Liver (tissue), 9 donors: ENCODE data around the gene PDLIM7. TPM values are rescaled to one million over a fixed set of nuclear protein-coding genes. Genes with fewer than 3 reads are reported as not detected.

Source experiments
- DNase-seq: peaks from one replicate; pipeline ENCODE4 v3.0.0-alpha.2; 2017; ENCODE audit warnings: low spot score
- H3K27ac ChIP-seq, 2 donors: one replicate each; pipeline ENCODE4 v1.7.0; 2013; ENCODE audit warnings: inconsistent platforms in 2 of 2, low read length in 2 of 2, control low read depth in 1 of 2, low read depth in 1 of 2, mild to moderate bottlenecking in 1 of 2
- H3K27me3 ChIP-seq, 4 donors: one replicate each; pipeline versions ENCODE4 v1.6.1 to v1.7.0; 2013; ENCODE audit warnings: low read length in 3 of 4, inconsistent platforms in 1 of 4, mild to moderate bottlenecking in 1 of 4, moderate library complexity in 1 of 4; ENCODE audit not compliant: control insufficient read depth in 4 of 4, insufficient read depth in 4 of 4
- H3K36me3 ChIP-seq, 4 donors: one replicate each; pipeline versions ENCODE4 v1.6.1 to v1.7.0; 2013; ENCODE audit warnings: low read length in 3 of 4, mild to moderate bottlenecking in 3 of 4, low read depth in 1 of 4, moderate library complexity in 1 of 4; ENCODE audit not compliant: control insufficient read depth in 4 of 4, insufficient read depth in 3 of 4
- H3K4me1 ChIP-seq, 4 donors: one replicate each; pipeline versions ENCODE4 v1.6.1 to v1.7.0; 2013; ENCODE audit warnings: low read length in 3 of 4, mild to moderate bottlenecking in 3 of 4, moderate library complexity in 1 of 4; ENCODE audit not compliant: control insufficient read depth in 4 of 4, insufficient read depth in 4 of 4
- H3K4me3 ChIP-seq, 3 donors: one replicate each; pipeline versions ENCODE4 v1.6.1 to v1.7.0; 2013; ENCODE audit warnings: low read length in 3 of 3, control low read depth in 1 of 3, low read depth in 1 of 3, mild to moderate bottlenecking in 1 of 3
- H3K9ac ChIP-seq, 2 donors: one replicate each; pipeline ENCODE4 v1.7.0; 2013; ENCODE audit warnings: low read length in 2 of 2, mild to moderate bottlenecking in 2 of 2, moderate library complexity in 2 of 2, control low read depth in 1 of 2, low read depth in 1 of 2
- H3K9me3 ChIP-seq, 4 donors: one replicate each; pipeline versions ENCODE4 v1.6.1 to v1.7.0; 2013; ENCODE audit warnings: low read length in 3 of 4; ENCODE audit not compliant: control insufficient read depth in 4 of 4
- EGR1 ChIP-seq, 2 donors: IDR thresholded peaks; 2 replicates each; pipeline ENCODE4 v1.6.1; 2016 to 2018; ENCODE audit warnings: antibody characterized with exemption in 2 of 2, low read depth in 2 of 2
- FOXA2 ChIP-seq: IDR thresholded peaks from 2 replicates; pipeline ENCODE4 v1.6.1; 2016; ENCODE audit warnings: antibody characterized with exemption
- GABPA ChIP-seq, 2 donors: IDR thresholded peaks in 1 of 2; conservative IDR thresholded peaks in 1 of 2; 2 replicates each; pipeline ENCODE4 v1.6.1; 2016; ENCODE audit warnings: antibody characterized with exemption in 2 of 2, mild to moderate bottlenecking in 1 of 2, moderate library complexity in 1 of 2
- HNF4G ChIP-seq: IDR thresholded peaks from 2 replicates; pipeline ENCODE4 v1.6.1; 2016; ENCODE audit warnings: antibody characterized with exemption
- JUND ChIP-seq, 2 donors: IDR thresholded peaks; 2 replicates each; pipeline ENCODE4 v1.6.1; 2016; ENCODE audit warnings: antibody characterized with exemption in 2 of 2
- NR2F2 ChIP-seq: IDR thresholded peaks from 2 replicates; pipeline ENCODE4 v1.6.1; 2016; ENCODE audit warnings: antibody characterized with exemption
- RXRA ChIP-seq, 2 donors: IDR thresholded peaks; 2 replicates each; pipeline ENCODE4 v1.6.1; 2017 to 2018; ENCODE audit warnings: antibody characterized with exemption in 2 of 2, mild to moderate bottlenecking in 1 of 2
- TAF1 ChIP-seq: conservative IDR thresholded peaks from 2 replicates; pipeline ENCODE4 v1.6.1; 2016; ENCODE audit warnings: antibody characterized with exemption, mild to moderate bottlenecking
- YY1 ChIP-seq: IDR thresholded peaks from 2 replicates; pipeline ENCODE4 v1.6.1; 2016; ENCODE audit warnings: antibody characterized with exemption, mild to moderate bottlenecking
- WGBS: extraction: QIAGEN DNeasy Blood & Tissue Kit; methylation state at CpG from one replicate; pipeline ENCODE4 v1.1.7; 2013; 5-methylcytosine and 5-hydroxymethylcytosine counted together
- polyA plus RNA-seq, 2 donors: library from polyadenylated mRNA; stranded (reverse) in 1 of 2; unstranded in 1 of 2; fragments of 200-250 nt in 1 of 2; fragments of >200 nt in 1 of 2; fragmentation: Nextera tagmentation in 1 of 2; extraction: Ambion mirVana in 1 of 2; gene quantifications; one replicate each; pipeline versions ENCODE4 v1.2.1 to v1.2.3, GENCODE V29; 2013 to 2015
- total RNA-seq, 2 donors: library from RNA; depleted of rRNA; stranded (reverse); fragments of >200 nt; gene quantifications; one replicate each; pipeline ENCODE4 v1.2.3, GENCODE V29; 2014
- TF ChIP-seq, protein P1 (sequence below): IDR thresholded peaks from 2 replicates; pipeline ENCODE4 v1.6.1; 2016; ENCODE audit warnings: antibody characterized with exemption, mild to moderate bottlenecking
- TF ChIP-seq, protein P2 (sequence below): IDR thresholded peaks from 2 replicates; pipeline ENCODE4 v1.6.1; 2016; ENCODE audit warnings: antibody characterized with exemption
- TF ChIP-seq, protein P3 (sequence below): IDR thresholded peaks from 2 replicates; pipeline ENCODE4 v1.6.1; 2016; ENCODE audit warnings: antibody characterized with exemption
- TF ChIP-seq, protein P4 (sequence below): fragments of 150-350 bp; IDR thresholded peaks from 2 replicates; pipeline ENCODE4 v1.5.1; 2017; ENCODE audit warnings: improper control_type of control experiment, low read depth, low read length; ENCODE audit not compliant: missing input control
- donor health status: healthy.
- donor health status: healthy.
- donor health status: healthy.
- donor health status: healthy.
- donor health status: healthy.

PDLIM7 gene
- total and polyA plus RNA-seq, 4 donors: 5.5 to 36.0 (median 8.5) TPM

DNA sequence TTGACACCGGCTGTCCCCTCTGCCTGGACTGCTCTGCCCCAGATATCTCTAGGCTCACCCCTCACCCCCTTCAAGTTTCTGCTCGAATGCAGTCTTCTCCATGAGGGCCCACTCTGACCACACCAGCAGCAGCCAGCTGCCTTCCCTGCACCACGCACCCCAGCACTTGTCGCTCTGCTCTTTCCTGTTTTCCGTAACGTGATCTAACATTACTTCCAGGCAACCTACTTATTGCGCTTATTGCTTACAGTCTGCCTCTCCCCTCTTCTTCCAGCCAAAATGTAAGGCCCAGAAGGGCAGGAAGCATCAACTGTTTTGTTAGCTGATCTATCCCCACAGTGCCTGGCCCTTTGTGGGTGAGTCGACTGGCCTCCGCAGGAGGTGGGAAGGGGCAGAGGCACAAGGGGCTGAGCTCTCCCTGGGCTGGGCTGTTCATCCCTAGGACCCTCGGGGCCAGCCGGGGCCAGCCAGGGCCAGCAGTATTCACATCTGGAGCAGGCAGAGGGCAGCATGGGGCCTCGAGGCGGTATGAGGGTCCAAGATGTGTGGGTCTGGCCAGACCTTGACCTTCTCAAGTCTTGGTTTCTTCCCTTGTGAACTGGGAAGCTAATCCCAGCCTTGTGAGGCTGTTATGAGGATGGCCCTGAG lies 12.4 kb downstream of the PDLIM7 start:
- Histone ChIP-seq H3K9me3 (no peaks in the 10 kb centered on the region), H3K36me3 (peaks cover 0 to 4% (median under 1%) of the 10 kb centered on the region in 4 donors), H3K27me3 (no peaks in the 10 kb centered on the region), H3K4me3 (no peak overlapping the region), H3K4me1 (peaks cover 0 to 4% (median 2%) of the 10 kb centered on the region in 4 donors), H3K9ac (no peak overlapping the region), H3K27ac (no peak overlapping the region)
- DNase-seq: no peak
- TF ChIP-seq, protein P1, sequence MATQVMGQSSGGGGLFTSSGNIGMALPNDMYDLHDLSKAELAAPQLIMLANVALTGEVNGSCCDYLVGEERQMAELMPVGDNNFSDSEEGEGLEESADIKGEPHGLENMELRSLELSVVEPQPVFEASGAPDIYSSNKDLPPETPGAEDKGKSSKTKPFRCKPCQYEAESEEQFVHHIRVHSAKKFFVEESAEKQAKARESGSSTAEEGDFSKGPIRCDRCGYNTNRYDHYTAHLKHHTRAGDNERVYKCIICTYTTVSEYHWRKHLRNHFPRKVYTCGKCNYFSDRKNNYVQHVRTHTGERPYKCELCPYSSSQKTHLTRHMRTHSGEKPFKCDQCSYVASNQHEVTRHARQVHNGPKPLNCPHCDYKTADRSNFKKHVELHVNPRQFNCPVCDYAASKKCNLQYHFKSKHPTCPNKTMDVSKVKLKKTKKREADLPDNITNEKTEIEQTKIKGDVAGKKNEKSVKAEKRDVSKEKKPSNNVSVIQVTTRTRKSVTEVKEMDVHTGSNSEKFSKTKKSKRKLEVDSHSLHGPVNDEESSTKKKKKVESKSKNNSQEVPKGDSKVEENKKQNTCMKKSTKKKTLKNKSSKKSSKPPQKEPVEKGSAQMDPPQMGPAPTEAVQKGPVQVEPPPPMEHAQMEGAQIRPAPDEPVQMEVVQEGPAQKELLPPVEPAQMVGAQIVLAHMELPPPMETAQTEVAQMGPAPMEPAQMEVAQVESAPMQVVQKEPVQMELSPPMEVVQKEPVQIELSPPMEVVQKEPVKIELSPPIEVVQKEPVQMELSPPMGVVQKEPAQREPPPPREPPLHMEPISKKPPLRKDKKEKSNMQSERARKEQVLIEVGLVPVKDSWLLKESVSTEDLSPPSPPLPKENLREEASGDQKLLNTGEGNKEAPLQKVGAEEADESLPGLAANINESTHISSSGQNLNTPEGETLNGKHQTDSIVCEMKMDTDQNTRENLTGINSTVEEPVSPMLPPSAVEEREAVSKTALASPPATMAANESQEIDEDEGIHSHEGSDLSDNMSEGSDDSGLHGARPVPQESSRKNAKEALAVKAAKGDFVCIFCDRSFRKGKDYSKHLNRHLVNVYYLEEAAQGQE: no peak
- TF ChIP-seq GABPA (IDR thresholded peaks at IDR 0.05 in 1 of 2, conservative IDR thresholded peaks at IDR 0.05 in 1 of 2): no peak
- no peak for TF ChIP-seq TAF1
- TF ChIP-seq, protein P2, sequence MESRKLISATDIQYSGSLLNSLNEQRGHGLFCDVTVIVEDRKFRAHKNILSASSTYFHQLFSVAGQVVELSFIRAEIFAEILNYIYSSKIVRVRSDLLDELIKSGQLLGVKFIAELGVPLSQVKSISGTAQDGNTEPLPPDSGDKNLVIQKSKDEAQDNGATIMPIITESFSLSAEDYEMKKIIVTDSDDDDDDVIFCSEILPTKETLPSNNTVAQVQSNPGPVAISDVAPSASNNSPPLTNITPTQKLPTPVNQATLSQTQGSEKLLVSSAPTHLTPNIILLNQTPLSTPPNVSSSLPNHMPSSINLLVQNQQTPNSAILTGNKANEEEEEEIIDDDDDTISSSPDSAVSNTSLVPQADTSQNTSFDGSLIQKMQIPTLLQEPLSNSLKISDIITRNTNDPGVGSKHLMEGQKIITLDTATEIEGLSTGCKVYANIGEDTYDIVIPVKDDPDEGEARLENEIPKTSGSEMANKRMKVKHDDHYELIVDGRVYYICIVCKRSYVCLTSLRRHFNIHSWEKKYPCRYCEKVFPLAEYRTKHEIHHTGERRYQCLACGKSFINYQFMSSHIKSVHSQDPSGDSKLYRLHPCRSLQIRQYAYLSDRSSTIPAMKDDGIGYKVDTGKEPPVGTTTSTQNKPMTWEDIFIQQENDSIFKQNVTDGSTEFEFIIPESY: no peak
- TF ChIP-seq, protein P3, sequence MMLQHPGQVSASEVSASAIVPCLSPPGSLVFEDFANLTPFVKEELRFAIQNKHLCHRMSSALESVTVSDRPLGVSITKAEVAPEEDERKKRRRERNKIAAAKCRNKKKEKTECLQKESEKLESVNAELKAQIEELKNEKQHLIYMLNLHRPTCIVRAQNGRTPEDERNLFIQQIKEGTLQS: no peak
- TF ChIP-seq EGR1 (IDR thresholded peaks at IDR 0.05; ENCODE audit: low read depth in 2 of 2): no peak
- no peak for TF ChIP-seq FOXA2
- TF ChIP-seq, protein P4, sequence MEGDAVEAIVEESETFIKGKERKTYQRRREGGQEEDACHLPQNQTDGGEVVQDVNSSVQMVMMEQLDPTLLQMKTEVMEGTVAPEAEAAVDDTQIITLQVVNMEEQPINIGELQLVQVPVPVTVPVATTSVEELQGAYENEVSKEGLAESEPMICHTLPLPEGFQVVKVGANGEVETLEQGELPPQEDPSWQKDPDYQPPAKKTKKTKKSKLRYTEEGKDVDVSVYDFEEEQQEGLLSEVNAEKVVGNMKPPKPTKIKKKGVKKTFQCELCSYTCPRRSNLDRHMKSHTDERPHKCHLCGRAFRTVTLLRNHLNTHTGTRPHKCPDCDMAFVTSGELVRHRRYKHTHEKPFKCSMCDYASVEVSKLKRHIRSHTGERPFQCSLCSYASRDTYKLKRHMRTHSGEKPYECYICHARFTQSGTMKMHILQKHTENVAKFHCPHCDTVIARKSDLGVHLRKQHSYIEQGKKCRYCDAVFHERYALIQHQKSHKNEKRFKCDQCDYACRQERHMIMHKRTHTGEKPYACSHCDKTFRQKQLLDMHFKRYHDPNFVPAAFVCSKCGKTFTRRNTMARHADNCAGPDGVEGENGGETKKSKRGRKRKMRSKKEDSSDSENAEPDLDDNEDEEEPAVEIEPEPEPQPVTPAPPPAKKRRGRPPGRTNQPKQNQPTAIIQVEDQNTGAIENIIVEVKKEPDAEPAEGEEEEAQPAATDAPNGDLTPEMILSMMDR: no peak
- TF ChIP-seq RXRA (IDR thresholded peaks at IDR 0.05): no peak
- TF ChIP-seq JUND (IDR thresholded peaks at IDR 0.05): no peak
- TF ChIP-seq YY1: no peak
- TF ChIP-seq HNF4G: no peak
- TF ChIP-seq NR2F2: no peak
- WGBS: 83% methylated on average over 13 of the region's 13 CpGs
